PC-9 (cell line): Measurements from ENCODE around the gene NPEPL1.

Source experiments
- CTCF ChIP-seq: fragments of 200-600 bp; sonication (generic); conservative IDR thresholded peaks from 2 replicates; pipeline ENCODE4 v1.6.1; 2017; ENCODE audit warnings: mixed run types, antibody characterized with exemption, mild to moderate bottlenecking, moderate library complexity
- EZH2 ChIP-seq: fragments of 200-600 bp; sonication (generic); IDR thresholded peaks from 2 replicates; pipeline ENCODE4 v1.8.0; 2017; ENCODE audit warnings: antibody characterized with exemption, low read depth

GRCh38 chr20:58661598-58662473, 30.8 kb upstream of the NPEPL1 start:
- TF ChIP-seq CTCF (no peak), EZH2 (no peak)
